ENCODE measurements around the gene BMP2.

BMP2 gene

GRCh38 chr20:6744805-6745204 lies 22.7 kb upstream of the BMP2 start:
- H2AFZ ChIP-seq (ENCODE audit: low read length), result no peak overlapping the region
- H4K20me1 ChIP-seq (ENCODE audit: insufficient read depth, low read length, poor library complexity, severe bottlenecking), result no peaks in the 10 kb centered on the region
- H3K9me2 ChIP-seq (replicated peaks; ENCODE audit: low read depth, low read length), result no peaks in the 10 kb centered on the region
- H3K9ac ChIP-seq (ENCODE audit: low read depth, low read length, poor library complexity, severe bottlenecking), result no peak overlapping the region
- no peaks in the 10 kb centered on the region for H3K36me3 ChIP-seq (ENCODE audit: insufficient read depth, low read length)
- H3K27me3 ChIP-seq (ENCODE audit: insufficient read depth, low read length, poor library complexity, severe bottlenecking), result no peaks in the 10 kb centered on the region
- H3K9me3 ChIP-seq (ENCODE audit: insufficient read depth, low read depth, low read length), result no peaks in the 10 kb centered on the region
- no peak overlapping the region for H3K4me2 ChIP-seq (ENCODE audit: low read depth, low read length, poor library complexity, severe bottlenecking)
- TF ChIP-seq CTCF (conservative IDR thresholded peaks at IDR 0.05; ENCODE audit: low read length) (no peak), EZH2phosphoT487 (IDR thresholded peaks at IDR 0.05; ENCODE audit: borderline replicate concordance) (no peak)
- H3F3A ChIP-seq (ENCODE audit: low read depth), result no peaks in the 10 kb centered on the region
- H3K79me2 ChIP-seq (ENCODE audit: insufficient read depth, low read length), result no peaks in the 10 kb centered on the region
- no peaks in the 10 kb centered on the region for H3K4me1 ChIP-seq (ENCODE audit: insufficient read depth, low read length, poor library complexity, severe bottlenecking)
- H3K4me3 ChIP-seq (ENCODE audit: low read length, poor library complexity, severe bottlenecking), result no peak overlapping the region

GRCh38 chr20:6746901-6747609 lies 20.4 kb upstream of the BMP2 start:
- no peak overlapping the region for H3K4me3 ChIP-seq (ENCODE audit: low read length, poor library complexity, severe bottlenecking)
- H3K79me2 ChIP-seq (ENCODE audit: insufficient read depth, low read length), result no peaks in the 10 kb centered on the region
- H3K4me2 ChIP-seq (ENCODE audit: low read depth, low read length, poor library complexity, severe bottlenecking), result no peak overlapping the region
- H3K27me3 ChIP-seq (ENCODE audit: insufficient read depth, low read length, poor library complexity, severe bottlenecking), result no peaks in the 10 kb centered on the region
- no peak overlapping the region for H3K9ac ChIP-seq (ENCODE audit: low read depth, low read length, poor library complexity, severe bottlenecking)
- H4K20me1 ChIP-seq (ENCODE audit: insufficient read depth, low read length, poor library complexity, severe bottlenecking), result no peaks in the 10 kb centered on the region
- H3K4me1 ChIP-seq (ENCODE audit: insufficient read depth, low read length, poor library complexity, severe bottlenecking), result no peaks in the 10 kb centered on the region
- H3F3A ChIP-seq (ENCODE audit: low read depth), result no peaks in the 10 kb centered on the region
- no peaks in the 10 kb centered on the region for H3K36me3 ChIP-seq (ENCODE audit: insufficient read depth, low read length)
- no peak for TF ChIP-seq CTCF (conservative IDR thresholded peaks at IDR 0.05; ENCODE audit: low read length)
- TF ChIP-seq EZH2phosphoT487 (IDR thresholded peaks at IDR 0.05; ENCODE audit: borderline replicate concordance), result no peak
- no peaks in the 10 kb centered on the region for H3K9me2 ChIP-seq (replicated peaks; ENCODE audit: low read depth, low read length)
- no peak overlapping the region for H2AFZ ChIP-seq (ENCODE audit: low read length)
- H3K9me3 ChIP-seq (ENCODE audit: insufficient read depth, low read depth, low read length), result no peaks in the 10 kb centered on the region

- Histone ChIP-seq H3K9ac (ENCODE audit: low read depth, low read length, poor library complexity, severe bottlenecking) (no peak overlapping the region), H4K20me1 (ENCODE audit: insufficient read depth, low read length, poor library complexity, severe bottlenecking) (no peaks in the 10 kb centered on the region), H3K79me2 (ENCODE audit: insufficient read depth, low read length) (no peaks in the 10 kb centered on the region), H3K36me3 (ENCODE audit: insufficient read depth, low read length) (no peaks in the 10 kb centered on the region), H2AFZ (ENCODE audit: low read length) (no peak overlapping the region), H3K27me3 (ENCODE audit: insufficient read depth, low read length, poor library complexity, severe bottlenecking) (no peaks in the 10 kb centered on the region), H3K4me3 (ENCODE audit: low read length, poor library complexity, severe bottlenecking) (no peak overlapping the region), H3K9me2 (replicated peaks; ENCODE audit: low read depth, low read length) (no peaks in the 10 kb centered on the region), H3F3A (ENCODE audit: low read depth) (no peaks in the 10 kb centered on the region), H3K4me1 (ENCODE audit: insufficient read depth, low read length, poor library complexity, severe bottlenecking) (no peaks in the 10 kb centered on the region), H3K4me2 (ENCODE audit: low read depth, low read length, poor library complexity, severe bottlenecking) (no peak overlapping the region), H3K9me3 (ENCODE audit: insufficient read depth, low read depth, low read length) (no peaks in the 10 kb centered on the region)
- no peak for TF ChIP-seq EZH2phosphoT487 (IDR thresholded peaks at IDR 0.05; ENCODE audit: borderline replicate concordance)
- no peak for TF ChIP-seq CTCF (conservative IDR thresholded peaks at IDR 0.05; ENCODE audit: low read length)
Measured at GRCh38 chr20:6750438-6750837, 17.0 kb upstream of the BMP2 start.

Measured in Loucy (cell line).